Endothelial cell of umbilical vein (primary cell): Measurements from ENCODE around the gene HAND2. TPM values are rescaled to one million over a fixed set of nuclear protein-coding genes. Genes with fewer than 3 reads are reported as not detected.

Experiments
- BruUV-seq: library from RNA; stranded (reverse); fragments of 400-500 nt; replicated peaks from 2 replicates; lab custom pipeline; 2021; lab: Mats Ljungman, UMichigan
- CTCF ChIA-PET: fragments of 300-600, 350-600 bp; sonication (Branson Sonifier 250); formaldehyde crosslinking; loops from one replicate; lab custom pipeline; 2021; ENCODE audit warnings: antibody characterized with exemption, inconsistent platforms; lab: Charles Lee
- POLR2A ChIA-PET: fragments of 300-600, 350-600 bp; sonication (Branson Sonifier 250); formaldehyde crosslinking; loops from one replicate; lab custom pipeline; 2021; ENCODE audit warnings: antibody characterized with exemption, inconsistent platforms; lab: Charles Lee
- DNase-seq: peaks from one replicate; pipeline ENCODE4 v3.0.0-alpha.2; 2011; ENCODE audit warnings: low read depth, low spot score
- FAIRE-seq: peaks from 2 replicates; lab custom pipeline; 2011; peaks lifted over from hg19 to GRCh38; lab: Jason Lieb, UNC
- H2AFZ ChIP-seq: 2 replicates; pipeline ENCODE4 v1.6.0; 2012; ENCODE audit warnings: low read depth, low read length, control low read depth, inconsistent platforms
- H3K27ac ChIP-seq: 2 replicates; pipeline ENCODE4 v1.5.1; 2011; ENCODE audit warnings: low read depth, mild to moderate bottlenecking, control low read depth, low read length, moderate library complexity; ENCODE audit not compliant: insufficient read depth
- H3K27me3 ChIP-seq, 2 experiments: 2 replicates each; pipeline versions ENCODE4 v1.6.0 to v1.6.1; 2011; ENCODE audit warnings: low read length in 2 of 2, mixed read lengths in 1 of 2; ENCODE audit not compliant: control insufficient read depth in 2 of 2, insufficient read depth in 2 of 2
- H3K36me3 ChIP-seq, 2 experiments: 2 replicates in 1 of 2; 3 replicates in 1 of 2; pipeline ENCODE4 v1.5.1; 2011; ENCODE audit warnings: low read length in 2 of 2, mild to moderate bottlenecking in 1 of 2, moderate library complexity in 1 of 2; ENCODE audit not compliant: control insufficient read depth in 2 of 2, insufficient read depth in 2 of 2; ENCODE audit errors: extremely low read depth in 1 of 2
- H3K4me1 ChIP-seq: 3 replicates; pipeline ENCODE4 v1.5.1; 2011; ENCODE audit warnings: mild to moderate bottlenecking, low read length; ENCODE audit not compliant: control insufficient read depth, insufficient read depth; ENCODE audit errors: extremely low read depth
- H3K4me2 ChIP-seq: 2 replicates; pipeline ENCODE4 v1.6.1; 2011; ENCODE audit warnings: low read length, control low read depth, mixed read lengths; ENCODE audit not compliant: insufficient read depth
- H3K4me3 ChIP-seq, 3 experiments: fragments of 200-600 bp in 1 of 3; sonication (generic), shearing (Covaris generic) in 1 of 3; replicated peaks in 1 of 3; 2 replicates each; pipeline ENCODE4 v1.5.1; 2011 to 2016; ENCODE audit warnings: control low read depth in 3 of 3, low read length in 3 of 3, mild to moderate bottlenecking in 2 of 3, inconsistent platforms in 1 of 3, low read depth in 1 of 3, moderate library complexity in 1 of 3; ENCODE audit not compliant: insufficient read depth in 1 of 3
- H3K79me2 ChIP-seq: 2 replicates; pipeline ENCODE4 v1.6.0; 2012; ENCODE audit warnings: low read length, inconsistent platforms; ENCODE audit not compliant: control insufficient read depth, insufficient read depth
- H3K9ac ChIP-seq: replicated peaks from 2 replicates; pipeline ENCODE3; 2011; ENCODE audit warnings: low read length, control low read depth; ENCODE audit not compliant: insufficient read depth; ENCODE audit errors: extremely low read depth
- H3K9me1 ChIP-seq: replicated peaks from 3 replicates; pipeline ENCODE4 v1.6.0; 2011; ENCODE audit warnings: mild to moderate bottlenecking, low read length; ENCODE audit not compliant: control insufficient read depth, insufficient read depth; ENCODE audit errors: extremely low read depth
- H3K9me3 ChIP-seq: replicated peaks from 2 replicates; pipeline ENCODE4 v1.5.1; 2012; ENCODE audit warnings: low read length, inconsistent platforms; ENCODE audit not compliant: control insufficient read depth, insufficient read depth
- H4K20me1 ChIP-seq: replicated peaks from 2 replicates; pipeline ENCODE3; 2011; ENCODE audit warnings: mild to moderate bottlenecking, low read length; ENCODE audit not compliant: control insufficient read depth, insufficient read depth; ENCODE audit errors: extremely low read depth
- CTCF ChIP-seq, 2 donors: IDR thresholded peaks; 1 replicate in 1 of 2; 2 replicates in 1 of 2; pipeline ENCODE4 v1.5.1; 2011; ENCODE audit warnings: low read length in 2 of 2, mild to moderate bottlenecking in 2 of 2, moderate library complexity in 2 of 2, control low read depth in 1 of 2, inconsistent platforms in 1 of 2, low read depth in 1 of 2; ENCODE audit not compliant: insufficient read depth in 1 of 2; ENCODE audit errors: extremely low read depth in 1 of 2
- EZH2 ChIP-seq: IDR thresholded peaks from 2 replicates; pipeline ENCODE4 v1.6.1; 2012; ENCODE audit warnings: borderline replicate concordance, low read depth, mild to moderate bottlenecking, moderate library complexity, low read length, inconsistent platforms; ENCODE audit not compliant: severe bottlenecking
- FOS ChIP-seq: IDR thresholded peaks from 2 replicates; pipeline ENCODE4 v1.6.1; 2011; ENCODE audit warnings: mild to moderate bottlenecking, low read length, moderate library complexity, borderline replicate concordance; ENCODE audit not compliant: insufficient read depth
- GATA2 ChIP-seq: IDR thresholded peaks from 2 replicates; pipeline ENCODE4 v1.7.0; 2011; ENCODE audit warnings: low read depth, mild to moderate bottlenecking, moderate library complexity, mixed read lengths, low read length; ENCODE audit not compliant: insufficient read length, insufficient read depth
- JUN ChIP-seq: IDR thresholded peaks from 2 replicates; pipeline ENCODE4 v1.6.1; 2011; ENCODE audit warnings: borderline replicate concordance, low read depth; ENCODE audit not compliant: insufficient read length, insufficient read depth
- MAX ChIP-seq: IDR thresholded peaks from 2 replicates; pipeline ENCODE4 v1.6.1; 2011; ENCODE audit not compliant: insufficient read depth, insufficient read length
- MYC ChIP-seq: IDR thresholded peaks from one replicate; pipeline ENCODE4 v1.6.1; 2011; ENCODE audit warnings: mild to moderate bottlenecking, low read depth, low read length
- POLR2A ChIP-seq: IDR thresholded peaks from 2 replicates; pipeline ENCODE4 v1.6.1; 2012; ENCODE audit warnings: low read depth, mild to moderate bottlenecking, control low read depth, low read length
- dilution Hi-C: fragments of 300-500 bp; cut with MboI; formaldehyde crosslinking; loops from one replicate; pipeline ENCODE4 v1.15.0; 2019; ENCODE audit warnings: low sequenced_read_pairs; ENCODE audit not compliant: extremely low pct_ligation_motif_present
- intact Hi-C: fragments of 100-400 bp; cut with micrococcal nuclease; formaldehyde crosslinking; loops from one replicate; pipeline ENCODE4 v1.10.0; 2022
- polyA plus RNA-seq, 4 experiments: library from polyadenylated mRNA; depleted of rRNA in 3 of 4; stranded (reverse) in 3 of 4; unstranded in 1 of 4; fragments of >200 nt; gene quantifications; 2 replicates each; pipeline versions ENCODE4 v1.2.1 to v1.2.3, GENCODE V29; 2011 to 2012; ENCODE audit warnings: missing spikeins in 1 of 4
- total RNA-seq: library from RNA; stranded (reverse); gene quantifications from 2 replicates; pipeline ENCODE4 v1.2.3, GENCODE V29; 2021

Gene HAND2
- total and polyA plus RNA-seq, 2 donors (not counting 3 experiments of a cell fraction or from before 2014, with no cell fraction given): not detected

GRCh38 chr4:173543266-173543665 is 13.2 kb upstream of the HAND2 start:
- no peak overlapping the region for H3K4me2 ChIP-seq
- peaks cover 25 to 55% of the 10 kb centered on the region in 2 experiments for H3K27me3 ChIP-seq
- H3K27ac ChIP-seq: no peak overlapping the region
- TF ChIP-seq EZH2: no peak
- TF ChIP-seq FOS: no peak
- TF ChIP-seq GATA2: no peak
- no peak for TF ChIP-seq JUN
- TF ChIP-seq MYC: no peak
- no peak for TF ChIP-seq POLR2A
- TF ChIP-seq CTCF (IDR thresholded peaks at IDR 0.05; ENCODE audit: extremely low read depth in 1 of 2, insufficient read depth in 1 of 2, low read depth in 1 of 2, low read length in 2 of 2): no peak
- no peak overlapping the region for H3K9ac ChIP-seq
- DNase-seq (no peak), FAIRE-seq (no peak)
- H2AFZ ChIP-seq: no peak overlapping the region
- BruUV-seq: no TSS peak
- no peaks in the 10 kb centered on the region for H3K9me3 ChIP-seq
- intact Hi-C loops (no loop called here), dilution Hi-C loops (no loop called here)
- H3K4me3 ChIP-seq: no peak overlapping the region
- H3K9me1 ChIP-seq: no peaks in the 10 kb centered on the region
- CTCF ChIA-PET: no interaction called here
- POLR2A ChIA-PET: no interaction called here
- H3K36me3 ChIP-seq: no peaks in the 10 kb centered on the region
- no peaks in the 10 kb centered on the region for H3K4me1 ChIP-seq
- H4K20me1 ChIP-seq: no peaks in the 10 kb centered on the region
- no peaks in the 10 kb centered on the region for H3K79me2 ChIP-seq

- FAIRE-seq (no peak), DNase-seq (no peak)
- H3K36me3 ChIP-seq: no peaks in the 10 kb centered on the region
- no peak overlapping the region for H2AFZ ChIP-seq
- ChIA-PET CTCF (no interaction called here), POLR2A (no interaction called here)
- H4K20me1 ChIP-seq: no peaks in the 10 kb centered on the region
- no TSS peak for BruUV-seq
- peaks cover 53 to 78% of the 10 kb centered on the region in 2 experiments for H3K27me3 ChIP-seq
- no peak for TF ChIP-seq FOS
- no peak for TF ChIP-seq CTCF (IDR thresholded peaks at IDR 0.05; ENCODE audit: extremely low read depth in 1 of 2, insufficient read depth in 1 of 2, low read depth in 1 of 2, low read length in 2 of 2)
- no peak for TF ChIP-seq MAX
- TF ChIP-seq POLR2A: no peak
- H3K79me2 ChIP-seq: no peaks in the 10 kb centered on the region
- no peak overlapping the region for H3K9ac ChIP-seq
- no peaks in the 10 kb centered on the region for H3K9me1 ChIP-seq
- no peaks in the 10 kb centered on the region for H3K9me3 ChIP-seq
- dilution Hi-C loops: no loop called here
- H3K4me2 ChIP-seq: no peak overlapping the region
- no peak overlapping the region for H3K4me3 ChIP-seq
- intact Hi-C loops: no loop called here
- H3K27ac ChIP-seq: no peak overlapping the region
- no peaks in the 10 kb centered on the region for H3K4me1 ChIP-seq
Observed at GRCh38 chr4:173539986-173540385, 10.0 kb upstream of the HAND2 start.
